HepG2 (cell line): ENCODE data around the gene ARMH2. TPM values are rescaled to one million over a fixed set of nuclear protein-coding genes. Genes with fewer than 3 reads are reported as not detected.

Experiments
- ARNT ChIP-seq: fragments of 450-650 bp; IDR thresholded peaks from 2 replicates; pipeline ENCODE4 v1.6.1; 2017
- HOXA9 ChIP-seq: sonication (generic); formaldehyde crosslinking; IDR thresholded peaks from 2 replicates; pipeline ENCODE4 v1.8.1; 2022; ENCODE audit warnings: missing genetic modification reagents, mild to moderate bottlenecking, moderate library complexity, borderline replicate concordance
- KDM1A ChIP-seq: IDR thresholded peaks from 2 replicates; pipeline ENCODE4 v1.6.1; 2016; ENCODE audit warnings: missing compliant biosample characterization
- KDM2A ChIP-seq: sonication (generic); formaldehyde crosslinking; IDR thresholded peaks from 2 replicates; pipeline ENCODE4 v1.4.0; 2020; ENCODE audit warnings: low read depth, missing genetic modification reagents, borderline replicate concordance
- PLSCR1 ChIP-seq: sonication (generic); formaldehyde crosslinking; IDR thresholded peaks from 2 replicates; pipeline ENCODE4 v1.5.0; 2020; ENCODE audit warnings: missing genetic modification reagents, mild to moderate bottlenecking, borderline replicate concordance
- RFX3 ChIP-seq: IDR thresholded peaks from 2 replicates; pipeline ENCODE4 v1.6.1; 2016; ENCODE audit warnings: missing biosample characterization, missing genetic modification reagents
- RXRA ChIP-seq: sonication (generic); formaldehyde crosslinking; IDR thresholded peaks from 2 replicates; pipeline ENCODE4 v1.5.1; 2020; ENCODE audit warnings: missing genetic modification reagents
- THYN1 ChIP-seq: sonication (generic); formaldehyde crosslinking; IDR thresholded peaks from 2 replicates; pipeline ENCODE4 v1.8.1; 2023; ENCODE audit warnings: low read depth, mild to moderate bottlenecking, moderate library complexity, missing genetic modification reagents, borderline replicate concordance
- USF2 ChIP-seq, 2 experiments: sonication (generic) in 1 of 2; formaldehyde crosslinking in 1 of 2; IDR thresholded peaks; 2 replicates each; pipeline versions ENCODE4 v1.5.1 to v1.6.1; 2011 to 2020; ENCODE audit warnings: borderline replicate concordance in 1 of 2, low read depth in 1 of 2, low read length in 1 of 2, mild to moderate bottlenecking in 1 of 2, missing genetic modification reagents in 1 of 2, moderate library complexity in 1 of 2
- ZBTB33 ChIP-seq: sonication (generic); formaldehyde crosslinking; IDR thresholded peaks from 2 replicates; pipeline ENCODE4 v1.4.0; 2020; ENCODE audit warnings: missing genetic modification reagents
- ZKSCAN1 ChIP-seq: fragments of 150-350 bp; IDR thresholded peaks from 2 replicates; pipeline ENCODE4 v1.6.1; 2014; ENCODE audit warnings: low read length
- ZNF234 ChIP-seq: sonication (generic); formaldehyde crosslinking; conservative IDR thresholded peaks from 2 replicates; pipeline ENCODE4 v1.5.1; 2020; ENCODE audit warnings: mild to moderate bottlenecking, missing genetic modification reagents
- ZNF275 ChIP-seq: sonication (generic); formaldehyde crosslinking; IDR thresholded peaks from 2 replicates; pipeline ENCODE4 v1.8.0; 2022; ENCODE audit warnings: missing genetic modification reagents, mild to moderate bottlenecking, inconsistent platforms, borderline replicate concordance
- ZNF326 ChIP-seq: sonication (generic); formaldehyde crosslinking; IDR thresholded peaks from 2 replicates; pipeline ENCODE4 v1.4.0; 2020; ENCODE audit warnings: missing genetic modification reagents, borderline replicate concordance
- ZNF484 ChIP-seq: sonication (generic); formaldehyde crosslinking; IDR thresholded peaks from 2 replicates; pipeline ENCODE4 v1.5.1; 2020; ENCODE audit warnings: mild to moderate bottlenecking, low read depth, missing genetic modification reagents, borderline replicate concordance
- ZNF672 ChIP-seq: sonication (generic); formaldehyde crosslinking; IDR thresholded peaks from 2 replicates; pipeline ENCODE4 v1.8.1; 2022; ENCODE audit warnings: missing genetic modification reagents
- ZNF749 ChIP-seq: sonication (generic); formaldehyde crosslinking; IDR thresholded peaks from 2 replicates; pipeline ENCODE4 v1.8.0; 2022; ENCODE audit warnings: mild to moderate bottlenecking, missing genetic modification reagents, moderate library complexity, borderline replicate concordance
- ZNF839 ChIP-seq: sonication (generic); formaldehyde crosslinking; IDR thresholded peaks from 2 replicates; pipeline ENCODE4 v1.4.0; 2020; ENCODE audit warnings: missing genetic modification reagents, mild to moderate bottlenecking, borderline replicate concordance
- ZNF841 ChIP-seq: sonication (generic); formaldehyde crosslinking; IDR thresholded peaks from 2 replicates; pipeline ENCODE4 v1.8.1; 2023; ENCODE audit warnings: missing genetic modification reagents, borderline replicate concordance
- polyA plus RNA-seq, 8 experiments: library from polyadenylated mRNA; depleted of rRNA in 3 of 8; stranded (reverse) in 7 of 8; unstranded in 1 of 8; fragments of >200 nt; fragmentation: Illumina TruSeq in 4 of 8; extraction: Trizol in 4 of 8; gene quantifications; 2 replicates each; pipeline versions ENCODE4 v1.2.1 to v1.2.3, GENCODE V29; 2011 to 2016; ENCODE audit warnings: low read depth in 4 of 8, missing spikeins in 1 of 8, mixed read lengths in 1 of 8; ENCODE audit not compliant: insufficient read depth in 1 of 8
- total RNA-seq, 5 experiments: library from RNA; depleted of rRNA; stranded (reverse); fragments of >200 nt; fragmentation: Illumina TruSeq; extraction: Trizol; gene quantifications; 2 replicates each; pipeline ENCODE4 v1.2.3, GENCODE V29; 2016; ENCODE audit warnings: low read depth in 1 of 5
- TF ChIP-seq, protein P1 (sequence below): fragments of 450-650 bp; IDR thresholded peaks from 2 replicates; pipeline ENCODE4 v1.6.1; 2016
- TF ChIP-seq, protein P2 (sequence below): IDR thresholded peaks from 2 replicates; pipeline ENCODE4 v1.6.1; 2016

ARMH2 gene
- total and polyA plus RNA-seq, 2 of the 13 experiments (the other 11 are each of a cell fraction or from before 2014, with no cell fraction given) = not detected

DNA sequence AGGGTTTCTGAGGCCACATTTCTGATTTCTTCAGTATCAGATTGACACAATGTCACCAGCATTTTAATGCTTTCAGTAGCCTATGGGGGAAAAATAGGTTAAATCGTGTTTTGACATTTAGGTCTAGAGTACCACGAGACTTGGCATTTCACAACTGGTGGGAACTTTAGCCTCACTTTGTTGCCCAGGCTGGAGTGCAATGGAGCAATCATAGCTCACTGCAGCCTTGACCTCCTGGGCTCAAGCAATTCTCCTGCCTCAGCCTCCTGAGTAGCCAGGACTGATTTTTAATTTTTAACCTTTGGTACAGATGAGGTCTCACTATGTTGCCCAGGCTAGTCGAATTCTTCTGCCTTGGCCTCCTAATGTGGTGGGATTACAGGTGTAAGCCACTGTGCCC is 11.0 kb upstream of the ARMH2 start (continued):
- TF ChIP-seq USF2 (IDR thresholded peaks at IDR 0.05; ENCODE audit: low read depth, low read length) = no peak
- peak; percentile 49 for TF ChIP-seq USF2 (CRISPR knock-in tag; IDR thresholded peaks at IDR 0.05; ENCODE audit: borderline replicate concordance)
- TF ChIP-seq ARNT = no peak
- peak; percentile 90; the same call in 1 of the 2 replicates for TF ChIP-seq KDM1A (CRISPR knock-in tag)
- TF ChIP-seq HOXA9 (CRISPR knock-in tag) = no peak
- no peak for TF ChIP-seq RFX3 (CRISPR knock-in tag)
- no peak for TF ChIP-seq ZNF839 (CRISPR knock-in tag)
- no peak for TF ChIP-seq ZNF841 (CRISPR knock-in tag)
- TF ChIP-seq ZNF326 = no peak
- TF ChIP-seq ZNF749 (CRISPR knock-in tag) = no peak
- TF ChIP-seq, protein P1, sequence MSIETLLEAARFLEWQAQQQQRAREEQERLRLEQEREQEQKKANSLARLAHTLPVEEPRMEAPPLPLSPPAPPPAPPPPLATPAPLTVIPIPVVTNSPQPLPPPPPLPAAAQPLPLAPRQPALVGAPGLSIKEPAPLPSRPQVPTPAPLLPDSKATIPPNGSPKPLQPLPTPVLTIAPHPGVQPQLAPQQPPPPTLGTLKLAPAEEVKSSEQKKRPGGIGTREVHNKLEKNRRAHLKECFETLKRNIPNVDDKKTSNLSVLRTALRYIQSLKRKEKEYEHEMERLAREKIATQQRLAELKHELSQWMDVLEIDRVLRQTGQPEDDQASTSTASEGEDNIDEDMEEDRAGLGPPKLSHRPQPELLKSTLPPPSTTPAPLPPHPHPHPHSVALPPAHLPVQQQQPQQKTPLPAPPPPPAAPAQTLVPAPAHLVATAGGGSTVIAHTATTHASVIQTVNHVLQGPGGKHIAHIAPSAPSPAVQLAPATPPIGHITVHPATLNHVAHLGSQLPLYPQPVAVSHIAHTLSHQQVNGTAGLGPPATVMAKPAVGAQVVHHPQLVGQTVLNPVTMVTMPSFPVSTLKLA = no peak
- TF ChIP-seq, protein P2, sequence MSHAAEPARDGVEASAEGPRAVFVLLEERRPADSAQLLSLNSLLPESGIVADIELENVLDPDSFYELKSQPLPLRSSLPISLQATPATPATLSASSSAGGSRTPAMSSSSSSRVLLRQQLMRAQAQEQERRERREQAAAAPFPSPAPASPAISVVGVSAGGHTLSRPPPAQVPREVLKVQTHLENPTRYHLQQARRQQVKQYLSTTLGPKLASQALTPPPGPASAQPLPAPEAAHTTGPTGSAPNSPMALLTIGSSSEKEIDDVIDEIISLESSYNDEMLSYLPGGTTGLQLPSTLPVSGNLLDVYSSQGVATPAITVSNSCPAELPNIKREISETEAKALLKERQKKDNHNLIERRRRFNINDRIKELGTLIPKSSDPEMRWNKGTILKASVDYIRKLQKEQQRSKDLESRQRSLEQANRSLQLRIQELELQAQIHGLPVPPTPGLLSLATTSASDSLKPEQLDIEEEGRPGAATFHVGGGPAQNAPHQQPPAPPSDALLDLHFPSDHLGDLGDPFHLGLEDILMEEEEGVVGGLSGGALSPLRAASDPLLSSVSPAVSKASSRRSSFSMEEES (CRISPR knock-in tag) = peak; percentile 96
- no peak for TF ChIP-seq KDM2A (CRISPR knock-in tag)
- no peak for TF ChIP-seq ZNF275
- TF ChIP-seq ZNF484 (CRISPR knock-in tag) = no peak
- no peak for TF ChIP-seq PLSCR1
- TF ChIP-seq ZKSCAN1 = no peak; the same call in 1 of the 2 replicates
- TF ChIP-seq THYN1 (CRISPR knock-in tag) = no peak
- TF ChIP-seq ZNF672 (CRISPR knock-in tag) = no peak
- TF ChIP-seq RXRA (CRISPR knock-in tag) = peak; percentile 72; the same call in 1 of the 2 replicates
- no peak for TF ChIP-seq ZNF234
- 0 out of 2 replicates have a peak, but pooled peaks have one; percentile 26 for TF ChIP-seq ZBTB33 (CRISPR knock-in tag)
